BLaER1 treated with 17β-estradiol and CSF1 and Interleukin-3, amounts not matched to agents 10 nM and 100 nM (cell line): ENCODE data around the gene TP53.
"Not testable (repeated sequence)": the region's sequence is repeated elsewhere in the genome, so short reads cannot be mapped to it uniquely, and the experiment has no call there.

Source experiments
- H3K27ac ChIP-seq, 11 experiments: shearing (Covaris generic); formaldehyde crosslinking; 2 replicates each; pipeline ENCODE4 v1.8.1; 2022
- H3K27me3 ChIP-seq, 11 experiments: shearing (Covaris generic); formaldehyde crosslinking; 2 replicates each; pipeline ENCODE4 v1.8.1; 2022
- H3K36me3 ChIP-seq, 11 experiments: shearing (Covaris generic); formaldehyde crosslinking; 2 replicates each; pipeline ENCODE4 v1.8.1; 2022
- H3K4me1 ChIP-seq, 10 experiments: shearing (Covaris generic); formaldehyde crosslinking; 2 replicates each; pipeline ENCODE4 v1.8.1; 2022
- H3K4me2 ChIP-seq, 11 experiments: shearing (Covaris generic); formaldehyde crosslinking; 2 replicates each; pipeline ENCODE4 v1.8.1; 2022
- H3K4me3 ChIP-seq, 10 experiments: shearing (Covaris generic); formaldehyde crosslinking; 2 replicates each; pipeline ENCODE4 v1.8.1; 2022
- H3K9ac ChIP-seq, 11 experiments: shearing (Covaris generic); formaldehyde crosslinking; 2 replicates each; pipeline ENCODE4 v1.8.1; 2022
- H3K9me3 ChIP-seq, 11 experiments: shearing (Covaris generic); formaldehyde crosslinking; replicated peaks in 1 of 11; 2 replicates each; pipeline ENCODE4 v1.8.1; 2022
- H4K20me1 ChIP-seq, 11 experiments: shearing (Covaris generic); formaldehyde crosslinking; 2 replicates each; pipeline ENCODE4 v1.8.1; 2022
- Cebpa-rat ChIP-seq, 11 experiments: shearing (Covaris generic); IDR thresholded peaks; 2 replicates each; pipeline ENCODE4 v1.8.1; 2022

TP53 gene

GRCh38 chr17:7651665-7652387 lies 35.5 kb downstream of the TP53 start:
- Histone ChIP-seq H3K27me3 (peaks cover 61 to 74% (median 70%) of the 10 kb centered on the region in 11 experiments), H4K20me1 (peaks cover 0 to 20% (median 9%) of the 10 kb centered on the region in 11 experiments; a peak in 11 of 22 replicates), H3K4me1 (peaks cover 21 to 36% (median 28%) of the 10 kb centered on the region in 10 experiments), H3K4me2 (peak overlapping the region; percentile 82 to 97 (median 89)), H3K9ac (peak overlapping the region in 5 of 11 experiments; percentile 24 to 54 (median 35); a peak in 5 of 22 replicates), H3K27ac (no peak overlapping the region), H3K4me3 (peak overlapping the region; percentile 44 to 66 (median 52)), H3K9me3 (no peaks in the 10 kb centered on the region), H3K36me3 (no peaks in the 10 kb centered on the region)
- no peak for TF ChIP-seq Cebpa-rat (IDR thresholded peaks at IDR 0.05)

GRCh38 chr17:7651097-7651664 lies 36.1 kb downstream of the TP53 start:
- Histone ChIP-seq H4K20me1 (peaks cover 0 to 20% (median 9%) of the 10 kb centered on the region in 11 experiments; a peak in 11 of 22 replicates), H3K4me3 (peak overlapping the region; percentile 44 to 66 (median 52)), H3K9ac (peak overlapping the region in 7 of 11 experiments; percentile 15 to 59 (median 35); a peak in 7 of 22 replicates), H3K4me1 (peaks cover 26 to 43% (median 28%) of the 10 kb centered on the region in 10 experiments), H3K27me3 (peaks cover 61 to 74% (median 70%) of the 10 kb centered on the region in 11 experiments), H3K36me3 (no peaks in the 10 kb centered on the region), H3K4me2 (peak overlapping the region; percentile 82 to 97 (median 89)), H3K9me3 (no peaks in the 10 kb centered on the region), H3K27ac (no peak overlapping the region)
- no peak for TF ChIP-seq Cebpa-rat (IDR thresholded peaks at IDR 0.05)

- peak within 1 kb of the TSS in 9 of 11 experiments; percentile 9 to 59 (median 35); a peak in 9 of 22 replicates for H3K9ac ChIP-seq
- peak within 1 kb of the TSS; percentile 82 to 97 (median 89) for H3K4me2 ChIP-seq
- H4K20me1 ChIP-seq = peaks cover 0 to 20% (median 9%) of the 10 kb centered on the region in 11 experiments; a peak in 11 of 22 replicates
- no peaks in the 10 kb centered on the region for H3K9me3 ChIP-seq
- H3K4me1 ChIP-seq = peaks cover 26 to 48% (median 31%) of the 10 kb centered on the region in 10 experiments
- TF ChIP-seq Cebpa-rat (IDR thresholded peaks at IDR 0.05) = no peak
- peaks cover 61 to 72% (median 70%) of the 10 kb centered on the region in 11 experiments for H3K27me3 ChIP-seq
- no peaks in the 10 kb centered on the region for H3K36me3 ChIP-seq
- peak within 1 kb of the TSS; percentile 44 to 66 (median 52) for H3K4me3 ChIP-seq
- no peak within 1 kb of the TSS for H3K27ac ChIP-seq
Observed at GRCh38 chr17:7650509-7651096, 36.7 kb downstream of the TP53 start, which contains the start of gene ATP1B2. ATP1B2 (plus strand) TSS chr17:7650926; CDS start chr17:7651519, 593 bp downstream.

- Histone ChIP-seq H3K27ac (no peak overlapping the region), H3K9ac (no peak overlapping the region), H3K36me3 (no peaks in the 10 kb centered on the region), H3K27me3 (peaks cover 25 to 36% (median 34%) of the 10 kb centered on the region in 11 experiments), H3K4me2 (peak overlapping the region in 9 of 11 experiments; percentile 4 to 83 (median 27); a peak in 14 of 22 replicates), H3K9me3 (no peaks in the 10 kb centered on the region), H3K4me1 (peaks cover 27 to 58% (median 44%) of the 10 kb centered on the region in 10 experiments), H3K4me3 (no peak overlapping the region), H4K20me1 (peaks cover 0 to 13% (median 9%) of the 10 kb centered on the region in 11 experiments; a peak in 11 of 22 replicates)
- no peak for TF ChIP-seq Cebpa-rat (IDR thresholded peaks at IDR 0.05)
Observed at GRCh38 chr17:7647018-7647417, 40.3 kb downstream of the TP53 start.

GRCh38 chr17:7646457-7646856 lies 40.8 kb downstream of the TP53 start:
- no peak for TF ChIP-seq Cebpa-rat (IDR thresholded peaks at IDR 0.05)
- Histone ChIP-seq H3K4me2 (peak overlapping the region in 5 of 11 experiments; percentile 27 to 83 (median 56); a peak in 11 of 22 replicates), H4K20me1 (peaks cover 0 to 9% (median 5%) of the 10 kb centered on the region in 11 experiments; a peak in 11 of 22 replicates), H3K36me3 (no peaks in the 10 kb centered on the region), H3K27ac (no peak overlapping the region), H3K4me3 (no peak overlapping the region), H3K27me3 (peaks cover 19 to 30% (median 28%) of the 10 kb centered on the region in 11 experiments), H3K4me1 (peaks cover 22 to 54% (median 41%) of the 10 kb centered on the region in 10 experiments), H3K9me3 (no peaks in the 10 kb centered on the region), H3K9ac (no peak overlapping the region)

- Histone ChIP-seq H3K4me2 (peak overlapping the region; percentile 15 to 83 (median 61); a peak in 20 of 22 replicates), H4K20me1 (no peaks in the 10 kb centered on the region), H3K9ac (peak overlapping the region in 2 of 11 experiments; percentile 22 to 28; a peak in 2 of 22 replicates), H3K4me1 (peaks cover 7 to 40% (median 27%) of the 10 kb centered on the region in 10 experiments; a peak in 19 of 20 replicates), H3K36me3 (no peaks in the 10 kb centered on the region), H3K27ac (peak overlapping the region in 6 of 11 experiments; percentile 11 to 77 (median 62); a peak in 9 of 22 replicates), H3K4me3 (no peak overlapping the region), H3K9me3 (peaks cover 0 to 6% (median 0%) of the 10 kb centered on the region in 11 experiments; a peak in 3 of 22 replicates), H3K27me3 (peaks cover 3 to 14% (median 11%) of the 10 kb centered on the region in 11 experiments)
- TF ChIP-seq Cebpa-rat (IDR thresholded peaks at IDR 0.05) = peak in 2 of 11 experiments; percentile 20 to 39; a peak in 2 of 22 replicates
Observed at GRCh38 chr17:7644775-7645174, 42.5 kb downstream of the TP53 start.

GRCh38 chr17:7641635-7642034 lies 45.7 kb downstream of the TP53 start:
- not testable (repeated sequence) for H3K9ac ChIP-seq, H3K27me3 ChIP-seq, H3K9me3 ChIP-seq, H3K27ac ChIP-seq, H4K20me1 ChIP-seq, H3K36me3 ChIP-seq, H3K4me3 ChIP-seq, H3K4me2 ChIP-seq
- H3K4me1 ChIP-seq = peaks cover 13 to 32% (median 25%) of the 10 kb centered on the region in 10 experiments

- no peaks in the 10 kb centered on the region for H3K27me3 ChIP-seq
- no peak overlapping the region for H3K9ac ChIP-seq
- no peak overlapping the region for H3K4me2 ChIP-seq
- no peak overlapping the region for H3K4me3 ChIP-seq
- no peaks in the 10 kb centered on the region for H3K36me3 ChIP-seq
- peaks cover 13 to 26% (median 19%) of the 10 kb centered on the region in 10 experiments for H3K4me1 ChIP-seq
- TF ChIP-seq Cebpa-rat (IDR thresholded peaks at IDR 0.05) = no peak
- H3K27ac ChIP-seq = no peak overlapping the region
- peaks cover 0 to 6% (median 0%) of the 10 kb centered on the region in 11 experiments; a peak in 3 of 22 replicates for H3K9me3 ChIP-seq
- no peaks in the 10 kb centered on the region; a peak in 1 of 22 replicates for H4K20me1 ChIP-seq
Observed at GRCh38 chr17:7640783-7641182, 46.5 kb downstream of the TP53 start.
